Neuronal stem cell (in vitro differentiated cells): Measurements from ENCODE around the gene MAST4.
A peak's percentile ranks its signal among the peaks of the same experiment; 100 is the strongest.

Experiments used
- DNase-seq: peaks from one replicate; pipeline ENCODE4 v3.0.0-alpha.2; 2013; ENCODE audit warnings: low spot score
- H2AFZ ChIP-seq: one replicate; pipeline ENCODE4 v1.6.1; 2013; ENCODE audit warnings: mild to moderate bottlenecking, low read length, inconsistent platforms
- H2AK5ac ChIP-seq: 2 replicates; pipeline ENCODE4 v1.6.1; 2013; ENCODE audit warnings: low read depth, mild to moderate bottlenecking, inconsistent platforms, low read length, moderate library complexity, mixed read lengths
- H2BK120ac ChIP-seq: 2 replicates; pipeline ENCODE4 v1.6.1; 2013; ENCODE audit warnings: low read depth, mild to moderate bottlenecking, inconsistent platforms, low read length, moderate library complexity, mixed read lengths
- H2BK12ac ChIP-seq: one replicate; pipeline ENCODE4 v1.6.1; 2013; ENCODE audit warnings: low read length, inconsistent platforms
- H2BK15ac ChIP-seq: 2 replicates; pipeline ENCODE4 v1.6.1; 2013; ENCODE audit warnings: mild to moderate bottlenecking, low read length, inconsistent platforms, mixed read lengths
- H2BK5ac ChIP-seq: one replicate; pipeline ENCODE4 v1.6.1; 2013; ENCODE audit warnings: inconsistent platforms, mild to moderate bottlenecking, low read length, moderate library complexity
- H3K14ac ChIP-seq: one replicate; pipeline ENCODE4 v1.6.1; 2013; ENCODE audit warnings: low read length, inconsistent platforms
- H3K18ac ChIP-seq: 2 replicates; pipeline ENCODE4 v1.6.1; 2013; ENCODE audit warnings: low read length, inconsistent platforms
- H3K23ac ChIP-seq: 2 replicates; pipeline ENCODE4 v1.6.1; 2013; ENCODE audit warnings: low read depth, mild to moderate bottlenecking, mixed read lengths, low read length, inconsistent platforms; ENCODE audit not compliant: poor library complexity
- H3K27ac ChIP-seq: replicated peaks from 3 replicates; pipeline ENCODE4 v1.5.1; 2013; ENCODE audit warnings: low read length, inconsistent platforms
- H3K27me3 ChIP-seq, 3 experiments: 2 replicates each; pipeline ENCODE4 v1.6.1; 2013; ENCODE audit warnings: low read length in 3 of 3, mild to moderate bottlenecking in 2 of 3, inconsistent platforms in 1 of 3, low read depth in 1 of 3, mixed read lengths in 1 of 3, moderate library complexity in 1 of 3; ENCODE audit not compliant: control insufficient read depth in 3 of 3, insufficient read depth in 3 of 3
- H3K36me3 ChIP-seq, 2 donors: replicated peaks in 1 of 2; 2 replicates each; pipeline ENCODE4 v1.6.1; 2013; ENCODE audit warnings: low read length in 2 of 2; ENCODE audit not compliant: control insufficient read depth in 2 of 2, insufficient read depth in 2 of 2
- H3K4ac ChIP-seq: 2 replicates; pipeline ENCODE4 v1.6.1; 2013; ENCODE audit warnings: inconsistent platforms, mild to moderate bottlenecking, low read length, moderate library complexity
- H3K4me1 ChIP-seq, 2 donors: 1 replicate in 1 of 2; 2 replicates in 1 of 2; pipeline ENCODE4 v1.6.1; 2013; ENCODE audit warnings: low read length in 2 of 2, low read depth in 1 of 2; ENCODE audit not compliant: control insufficient read depth in 2 of 2, insufficient read depth in 1 of 2
- H3K4me2 ChIP-seq: one replicate; pipeline ENCODE4 v1.6.1; 2013; ENCODE audit warnings: mild to moderate bottlenecking, low read length, inconsistent platforms; ENCODE audit not compliant: insufficient read depth, poor library complexity, severe bottlenecking
- H3K4me3 ChIP-seq, 2 donors: 2 replicates each; pipeline ENCODE4 v1.5.1; 2013; ENCODE audit warnings: low read length in 2 of 2, mild to moderate bottlenecking in 2 of 2, inconsistent platforms in 1 of 2, moderate library complexity in 1 of 2
- H3K79me1 ChIP-seq: one replicate; pipeline ENCODE4 v1.6.1; 2013; ENCODE audit warnings: low read depth, mild to moderate bottlenecking, inconsistent platforms, low read length, moderate library complexity
- H3K9ac ChIP-seq: one replicate; pipeline ENCODE4 v1.6.1; 2013; ENCODE audit warnings: mild to moderate bottlenecking, low read depth, low read length, inconsistent platforms; ENCODE audit not compliant: poor library complexity
- H3K9me3 ChIP-seq, 2 donors: replicated peaks in 1 of 2; 2 replicates each; pipeline versions ENCODE3 to v1.6.1; 2013; ENCODE audit warnings: low read length in 2 of 2, mild to moderate bottlenecking in 2 of 2, inconsistent platforms in 1 of 2, low read depth in 1 of 2, mixed read lengths in 1 of 2, moderate library complexity in 1 of 2; ENCODE audit not compliant: control insufficient read depth in 2 of 2, insufficient read depth in 1 of 2
- H4K8ac ChIP-seq: one replicate; pipeline ENCODE4 v1.6.1; 2013; ENCODE audit warnings: low read depth, mild to moderate bottlenecking, inconsistent platforms, low read length, moderate library complexity
- H4K91ac ChIP-seq: one replicate; pipeline ENCODE4 v1.6.1; 2013; ENCODE audit warnings: low read length, low read depth, mild to moderate bottlenecking, inconsistent platforms; ENCODE audit not compliant: poor library complexity
- WGBS, 2 donors: extraction: QIAGEN DNeasy Blood & Tissue Kit; methylation state at CpG; one replicate each; pipeline ENCODE4 v1.1.7; 2013; ENCODE audit warnings: missing lambda C conversion rate in 2 of 2, mixed read lengths in 1 of 2; ENCODE audit not compliant: insufficient read length in 2 of 2, insufficient replicate concordance in 1 of 2; ENCODE audit errors: extremely low coverage in 2 of 2; 5-methylcytosine and 5-hydroxymethylcytosine counted together

MAST4 gene

GRCh38 chr5:66828548-66829357, 232.6 kb downstream of the MAST4 start:
- H2BK15ac ChIP-seq: no peak overlapping the region
- no peaks in the 10 kb centered on the region for H3K36me3 ChIP-seq
- H3K27ac ChIP-seq: no peak overlapping the region
- H3K79me1 ChIP-seq: no peaks in the 10 kb centered on the region
- no peak overlapping the region for H4K91ac ChIP-seq
- H2AFZ ChIP-seq: peak overlapping the region; percentile 62
- no peak overlapping the region for H2BK120ac ChIP-seq
- no peak overlapping the region for H3K9ac ChIP-seq
- H3K4ac ChIP-seq: no peak overlapping the region
- no peak overlapping the region for H3K14ac ChIP-seq
- no peak overlapping the region for H2AK5ac ChIP-seq
- H4K8ac ChIP-seq: no peak overlapping the region
- H2BK12ac ChIP-seq: no peak overlapping the region
- H3K27me3 ChIP-seq: no peaks in the 10 kb centered on the region
- no peak overlapping the region for H3K18ac ChIP-seq
- no peak overlapping the region for H2BK5ac ChIP-seq
- WGBS, 2 donors: no CpG with 5 or more reads among the region's 21 CpGs
- peaks cover 4 to 14% of the 10 kb centered on the region in 2 donors for H3K4me1 ChIP-seq
- H3K4me2 ChIP-seq: peak overlapping the region; percentile 72
- H3K23ac ChIP-seq: no peak overlapping the region
- DNase-seq: peak; percentile 56
- H3K9me3 ChIP-seq: no peaks in the 10 kb centered on the region
- H3K4me3 ChIP-seq: peak overlapping the region; percentile 18 to 66

GRCh38 chr5:66829358-66829674, 233.1 kb downstream of the MAST4 start:
- Histone ChIP-seq H4K91ac (no peak overlapping the region), H3K9me3 (no peaks in the 10 kb centered on the region), H3K23ac (no peak overlapping the region), H3K79me1 (no peaks in the 10 kb centered on the region), H3K27ac (no peak overlapping the region), H3K4me2 (peak overlapping the region; percentile 72), H2BK120ac (no peak overlapping the region), H3K18ac (no peak overlapping the region), H2BK12ac (no peak overlapping the region), H2AK5ac (no peak overlapping the region), H3K9ac (no peak overlapping the region), H3K4ac (no peak overlapping the region), H3K14ac (no peak overlapping the region), H3K36me3 (no peaks in the 10 kb centered on the region), H3K4me1 (peaks cover 4 to 14% of the 10 kb centered on the region in 2 donors), H2AFZ (peak overlapping the region; percentile 62), H2BK5ac (no peak overlapping the region), H2BK15ac (no peak overlapping the region), H3K27me3 (no peaks in the 10 kb centered on the region), H4K8ac (no peak overlapping the region), H3K4me3 (peak overlapping the region in 1 of 2 donors; percentile 18)
- DNase-seq: no peak

- no peaks in the 10 kb centered on the region for H3K9me3 ChIP-seq
- H3K4me2 ChIP-seq: no peak overlapping the region
- H3K36me3 ChIP-seq: no peaks in the 10 kb centered on the region
- no peak overlapping the region for H2BK120ac ChIP-seq
- no peaks in the 10 kb centered on the region for H3K79me1 ChIP-seq
- H2BK12ac ChIP-seq: no peak overlapping the region
- H2BK15ac ChIP-seq: no peak overlapping the region
- no peak overlapping the region for H3K4me3 ChIP-seq
- H3K9ac ChIP-seq: no peak overlapping the region
- H3K4me1 ChIP-seq: peaks cover 4 to 14% of the 10 kb centered on the region in 2 donors
- no peaks in the 10 kb centered on the region for H3K27me3 ChIP-seq
- no peak overlapping the region for H3K23ac ChIP-seq
- H3K27ac ChIP-seq: no peak overlapping the region
- H3K18ac ChIP-seq: no peak overlapping the region
- no peak overlapping the region for H2AK5ac ChIP-seq
- peak; percentile 8 for DNase-seq
- no peak overlapping the region for H3K14ac ChIP-seq
- H3K4ac ChIP-seq: no peak overlapping the region
- no peak overlapping the region for H2AFZ ChIP-seq
- no peak overlapping the region for H4K91ac ChIP-seq
- H4K8ac ChIP-seq: no peak overlapping the region
- no peak overlapping the region for H2BK5ac ChIP-seq
- no CpG with 5 or more reads among the region's 2 CpGs for WGBS, 2 donors
Observed at GRCh38 chr5:66829826-66830225, 233.6 kb downstream of the MAST4 start.

DNA sequence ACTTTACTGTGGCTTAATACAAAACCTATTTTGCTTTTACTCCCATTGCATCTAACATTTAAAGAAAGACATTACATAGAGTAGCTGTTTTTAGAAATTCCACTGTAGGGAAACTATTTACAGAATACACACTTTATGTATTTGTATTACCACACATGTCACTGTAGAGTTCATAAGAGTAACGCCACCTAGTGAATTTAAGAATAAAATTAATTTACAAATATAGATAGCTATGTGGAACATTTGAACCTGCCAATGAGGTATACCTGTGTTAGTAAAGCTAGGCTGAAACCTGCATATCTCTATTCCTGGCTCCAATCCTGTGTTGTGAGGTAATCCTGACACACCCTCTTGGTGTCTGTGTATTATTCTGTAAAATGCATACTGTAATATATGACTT, 234.4 kb downstream of the MAST4 start:
- H3K4me3 ChIP-seq: no peak overlapping the region
- H3K18ac ChIP-seq: no peak overlapping the region
- no peak overlapping the region for H2BK5ac ChIP-seq
- H2AK5ac ChIP-seq: no peak overlapping the region
- no peak overlapping the region for H3K14ac ChIP-seq
- no peak overlapping the region for H4K8ac ChIP-seq
- H3K4me1 ChIP-seq: peaks cover 4 to 14% of the 10 kb centered on the region in 2 donors
- H3K79me1 ChIP-seq: no peaks in the 10 kb centered on the region
- no peaks in the 10 kb centered on the region for H3K27me3 ChIP-seq
- no CpG with 5 or more reads among the region's 1 CpG for WGBS, 2 donors
- no peak overlapping the region for H4K91ac ChIP-seq
- no peak overlapping the region for H2BK15ac ChIP-seq
- H2BK12ac ChIP-seq: no peak overlapping the region
- no peak overlapping the region for H2BK120ac ChIP-seq
- no peaks in the 10 kb centered on the region for H3K36me3 ChIP-seq
- H3K9ac ChIP-seq: no peak overlapping the region
- no peak for DNase-seq
- H3K9me3 ChIP-seq: no peaks in the 10 kb centered on the region
- H2AFZ ChIP-seq: no peak overlapping the region
- H3K27ac ChIP-seq: no peak overlapping the region
- no peak overlapping the region for H3K23ac ChIP-seq
- H3K4ac ChIP-seq: no peak overlapping the region
- H3K4me2 ChIP-seq: no peak overlapping the region
